Measurements from ENCODE around the gene MVK.
"Not testable (repeated sequence)": the region's sequence is repeated elsewhere in the genome, so short reads cannot be mapped to it uniquely, and the experiment has no call there.

Gene MVK

DNA sequence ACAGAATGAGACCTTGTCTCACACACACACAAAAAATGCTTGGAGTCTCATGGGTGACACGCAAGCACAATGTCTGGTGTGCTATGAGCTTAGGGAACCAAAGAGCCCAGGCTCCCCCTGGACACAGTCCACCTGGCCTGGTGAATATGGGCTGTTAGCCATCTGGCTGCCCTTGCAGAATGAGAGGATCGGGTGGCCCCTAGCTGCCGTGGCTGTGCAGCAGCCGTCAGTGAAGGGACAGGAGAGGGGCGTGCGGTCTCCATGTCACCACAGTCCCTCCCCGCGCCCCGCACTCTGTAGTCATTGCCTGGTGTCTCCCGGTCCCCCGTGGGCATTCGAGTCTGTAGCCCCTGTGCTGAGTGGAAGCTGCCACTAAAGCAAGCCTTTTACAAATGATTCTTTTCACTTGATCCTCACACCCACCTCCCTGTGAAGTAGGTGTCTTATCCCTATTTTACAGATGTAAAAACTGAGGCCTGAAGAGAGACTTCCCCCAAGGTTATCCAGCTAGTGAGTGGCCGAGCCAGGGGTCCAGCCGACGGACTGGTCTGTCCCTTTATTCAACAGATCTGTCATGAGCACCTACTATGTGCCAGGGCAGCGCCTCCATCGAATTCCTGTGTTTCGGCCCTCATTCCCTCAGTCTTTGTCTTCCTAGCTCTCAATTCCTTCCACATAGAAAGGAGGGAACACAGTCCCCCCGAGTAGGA lies 18.8 kb downstream of the MVK start:
- DNase-seq, result no peak

DNA sequence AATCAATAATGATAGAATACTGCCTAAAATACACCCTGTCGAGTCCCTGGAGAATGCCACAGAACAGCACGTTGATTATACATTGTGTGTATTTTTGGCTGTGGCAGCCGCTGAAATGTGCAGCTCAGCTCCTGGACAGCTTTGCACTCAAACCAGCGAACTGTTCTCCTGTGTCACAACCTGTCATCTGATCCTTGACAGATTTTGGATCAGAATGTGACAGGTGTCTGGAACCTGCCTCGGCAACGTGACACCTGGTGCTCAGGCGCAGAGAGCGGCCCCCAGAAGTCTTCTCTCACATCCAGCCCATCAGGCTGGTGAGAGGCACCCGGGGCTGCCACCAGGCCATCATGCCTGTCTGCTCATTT lies 19.3 kb downstream of the MVK start:
- DNase-seq, result no peak

DNA sequence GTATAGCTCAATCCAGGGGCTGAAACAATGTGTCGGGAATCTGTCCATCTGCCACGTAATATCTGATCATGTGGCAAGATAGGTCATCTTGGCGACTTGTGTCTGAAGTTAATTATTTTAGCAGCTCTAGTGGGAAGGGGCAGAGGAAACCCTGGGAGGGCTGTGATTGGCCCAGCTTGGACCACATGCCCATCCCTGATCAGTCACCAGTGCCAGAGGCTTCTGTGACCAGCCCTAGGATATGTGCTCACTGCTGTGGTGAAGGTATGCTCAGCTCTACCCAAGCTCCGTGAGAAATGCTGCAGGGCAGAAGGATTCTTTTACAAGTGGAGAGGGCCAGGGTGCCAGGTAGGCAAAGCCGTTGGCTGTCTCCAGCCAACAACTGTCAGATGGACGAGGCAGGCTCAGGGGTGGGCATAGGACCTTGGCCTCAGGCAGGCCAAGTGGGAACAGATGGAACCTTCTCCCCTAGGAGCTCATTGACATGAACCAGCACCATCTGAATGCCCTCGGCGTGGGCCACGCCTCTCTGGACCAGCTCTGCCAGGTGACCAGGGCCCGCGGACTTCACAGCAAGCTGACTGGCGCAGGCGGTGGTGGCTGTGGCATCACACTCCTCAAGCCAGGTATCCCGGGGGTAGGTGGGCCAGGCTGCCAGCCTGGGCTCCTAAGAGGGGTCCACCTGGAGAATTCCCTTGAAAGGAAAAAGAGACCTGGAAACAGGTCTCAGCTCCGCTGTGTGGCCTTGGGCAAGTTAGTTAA lies 21.1 kb downstream of the MVK start:
- DNase-seq, result no peak

DNA sequence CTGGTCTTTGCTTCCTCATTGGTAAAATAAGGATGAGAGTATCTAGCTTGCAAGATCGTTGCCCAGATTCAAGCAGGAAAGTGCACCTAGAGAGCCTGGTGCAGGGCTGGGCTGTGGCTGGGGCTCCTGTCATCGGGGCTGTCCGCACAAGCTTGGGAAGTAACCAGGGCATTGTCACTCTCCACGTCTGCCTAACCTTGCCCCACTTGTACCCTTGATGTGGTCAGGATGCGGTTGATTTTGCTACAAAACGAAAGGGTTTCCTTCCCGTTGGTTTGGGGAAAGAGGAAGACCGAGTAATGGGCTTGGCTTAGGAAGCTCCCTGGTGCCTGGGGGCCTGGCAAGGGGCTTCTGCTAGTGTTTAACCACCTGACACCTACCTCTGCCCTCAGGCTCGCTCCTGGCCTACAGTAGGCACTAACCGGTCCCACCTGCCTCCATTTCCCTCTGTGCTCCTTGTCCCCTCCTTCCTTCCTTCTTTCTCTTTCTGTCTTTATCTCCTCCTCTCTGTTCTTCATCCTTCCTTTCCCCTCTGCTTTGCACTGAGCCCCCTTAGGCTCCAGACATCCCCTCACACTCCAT lies 21.8 kb downstream of the MVK start:
- no peak for DNase-seq

DNA sequence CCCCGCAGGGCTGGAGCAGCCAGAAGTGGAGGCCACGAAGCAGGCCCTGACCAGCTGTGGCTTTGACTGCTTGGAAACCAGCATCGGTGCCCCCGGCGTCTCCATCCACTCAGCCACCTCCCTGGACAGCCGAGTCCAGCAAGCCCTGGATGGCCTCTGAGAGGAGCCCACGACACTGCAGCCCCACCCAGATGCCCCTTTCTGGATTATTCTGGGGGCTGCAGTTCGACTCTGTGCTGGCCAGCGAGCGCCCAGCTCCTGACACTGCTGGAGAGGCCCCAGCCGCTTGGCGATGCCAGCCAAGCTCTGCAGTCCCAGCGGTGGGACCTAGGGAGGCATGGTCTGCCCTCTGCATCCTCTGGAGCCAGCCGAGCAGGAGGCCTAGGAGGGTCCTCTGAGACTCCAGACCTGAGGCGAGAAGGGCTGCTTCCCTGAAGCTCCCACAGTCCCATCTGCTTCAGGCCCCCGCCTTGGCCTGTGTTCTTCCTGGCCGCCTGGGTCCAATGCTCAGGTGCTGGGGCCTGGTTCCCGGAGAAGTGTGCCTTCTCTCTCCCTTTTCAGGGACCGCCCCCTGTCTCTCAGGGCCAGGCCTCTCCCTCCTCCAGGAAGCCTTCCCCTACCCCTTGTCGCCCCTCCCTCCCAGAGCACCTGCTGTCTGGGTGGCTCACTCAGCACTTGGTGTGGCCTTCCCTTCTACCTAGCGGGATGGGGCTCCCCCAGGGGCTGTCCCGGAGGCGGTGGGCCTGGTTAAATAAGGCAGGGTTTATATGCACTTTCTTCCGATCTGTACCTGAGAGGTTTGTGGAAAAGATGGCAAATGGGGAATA lies 23.0 kb downstream of the MVK start:
- DNase-seq, result no peak

DNA sequence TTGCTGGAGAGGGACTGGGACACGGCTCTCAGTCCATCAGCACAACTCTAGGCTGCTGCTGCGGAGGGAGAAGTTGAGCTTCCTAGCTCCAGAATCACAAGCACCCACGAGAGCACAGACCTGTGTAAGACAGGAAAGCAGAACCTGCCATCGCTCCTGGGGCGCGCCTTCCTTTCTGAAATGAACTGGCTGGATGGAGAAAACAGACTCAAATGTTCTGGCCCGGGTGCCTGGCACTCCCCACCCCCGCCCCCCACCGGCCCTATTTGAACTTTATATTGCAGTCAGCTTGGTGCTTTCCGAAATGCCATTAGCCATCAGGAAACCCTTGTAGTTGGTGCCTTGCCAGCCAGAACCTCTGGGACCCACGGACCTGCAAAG lies 23.8 kb downstream of the MVK start:
- no peak for DNase-seq

DNA sequence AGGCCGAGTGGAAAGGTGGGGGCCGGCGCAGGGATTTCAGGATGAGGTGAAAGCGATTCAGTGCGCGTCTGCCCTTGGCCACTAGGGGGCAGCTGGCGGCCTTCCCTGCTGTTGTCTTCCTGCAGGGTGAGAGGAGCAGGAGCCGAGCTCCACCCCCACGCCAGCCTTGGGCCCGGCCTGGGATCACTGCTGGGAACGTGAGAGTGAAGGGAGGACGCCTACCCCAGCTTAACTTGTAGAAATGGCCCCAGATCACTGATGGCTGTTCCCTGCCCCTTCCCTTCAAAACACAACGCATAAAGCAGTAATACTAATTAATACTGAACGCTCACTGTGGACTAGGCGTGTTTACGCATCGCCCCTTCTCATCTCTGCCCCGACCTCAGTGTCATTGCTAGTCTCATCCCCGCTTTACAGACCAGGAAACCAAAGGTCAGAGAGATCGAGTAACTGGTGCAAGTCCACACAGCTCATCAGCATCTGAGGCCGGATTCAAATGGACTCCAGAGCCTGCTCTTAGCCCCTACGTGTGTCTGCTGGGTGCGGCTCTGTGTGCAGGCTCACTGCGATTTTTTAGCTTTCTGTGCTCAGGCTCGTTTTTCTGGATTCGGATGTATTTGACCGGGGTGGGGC lies 24.3 kb downstream of the MVK start:
- DNase-seq, result peak; percentile 17 to 75

DNA sequence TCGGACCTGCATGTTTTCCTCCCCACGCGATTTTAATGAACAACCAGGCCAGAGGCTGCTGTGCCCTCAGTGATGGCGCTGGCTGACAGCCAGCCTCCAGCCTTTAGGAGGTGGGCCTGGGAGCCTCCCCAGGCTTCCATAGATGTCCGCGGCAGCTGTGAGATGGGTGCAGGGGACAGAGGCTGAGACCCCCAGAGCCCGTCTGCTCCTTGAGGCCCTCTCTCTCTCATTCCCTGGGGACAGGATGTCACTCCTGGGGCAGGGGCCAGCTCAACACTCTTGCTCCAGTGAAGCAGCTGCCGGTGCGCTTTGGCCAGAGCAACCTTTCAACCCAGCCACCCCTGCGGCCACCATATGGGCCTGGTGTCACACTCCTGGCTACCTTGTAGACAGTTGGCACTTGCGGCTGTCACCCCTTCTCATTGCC lies 24.8 kb downstream of the MVK start:
- no peak for DNase-seq

DNA sequence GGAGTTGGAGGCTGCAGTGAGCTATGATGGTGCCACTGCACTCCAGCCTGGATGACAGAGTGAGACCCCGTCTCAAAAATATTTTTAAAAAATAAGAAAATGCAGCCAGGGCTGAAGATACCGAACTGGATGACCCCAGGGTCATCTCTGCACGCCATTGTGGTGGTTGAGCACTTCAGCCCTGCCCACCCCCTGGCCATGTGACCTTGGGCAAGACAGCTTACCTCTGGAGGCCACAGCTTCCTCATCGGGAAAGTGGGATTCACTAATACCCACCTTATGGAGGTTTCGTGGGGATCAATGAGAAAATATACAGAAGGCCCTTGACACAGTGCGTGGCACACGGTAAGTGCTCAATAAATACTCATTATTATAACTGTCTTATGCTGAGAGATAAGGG lies 25.5 kb downstream of the MVK start:
- DNase-seq, result no peak

DNA sequence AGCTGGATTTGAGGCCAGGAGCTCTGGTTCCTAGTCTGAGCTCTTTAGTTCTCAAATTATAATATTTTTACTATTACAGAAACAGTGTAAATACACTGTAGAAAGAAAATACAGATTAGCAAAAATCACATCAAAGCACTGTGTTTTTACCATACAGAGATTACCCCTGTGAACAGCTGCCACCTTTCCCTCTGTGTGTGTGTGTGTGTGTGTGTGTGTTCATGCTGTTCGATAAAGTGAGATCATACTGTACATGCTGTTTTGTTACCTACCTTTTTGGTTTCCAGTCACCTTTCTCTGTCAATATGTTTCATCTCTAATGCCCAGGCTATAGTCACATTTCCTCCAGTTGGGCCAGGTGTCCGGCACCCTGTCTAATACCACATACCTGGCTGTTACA lies 26.9 kb downstream of the MVK start:
- DNase-seq, result no peak

DNA sequence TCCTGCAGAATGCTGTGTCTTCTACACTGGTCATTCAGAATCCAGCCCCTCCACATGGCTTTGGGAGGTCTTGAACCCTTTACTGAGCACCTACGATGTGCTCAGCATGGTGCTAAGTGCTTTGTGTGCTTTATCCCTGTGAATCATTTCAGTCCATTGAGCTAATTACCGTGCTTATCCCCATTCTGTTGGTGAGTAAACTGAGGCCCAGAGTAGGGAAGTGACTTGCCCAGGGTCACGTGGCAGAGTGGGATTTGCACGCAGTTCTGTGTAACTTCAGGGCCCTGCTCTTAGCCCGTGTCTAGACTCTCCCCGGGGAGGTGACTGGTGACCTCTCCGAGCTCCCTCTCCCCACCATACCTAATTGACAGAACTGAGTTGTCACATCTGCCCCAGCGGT lies 27.4 kb downstream of the MVK start:
- DNase-seq, result no peak

DNA sequence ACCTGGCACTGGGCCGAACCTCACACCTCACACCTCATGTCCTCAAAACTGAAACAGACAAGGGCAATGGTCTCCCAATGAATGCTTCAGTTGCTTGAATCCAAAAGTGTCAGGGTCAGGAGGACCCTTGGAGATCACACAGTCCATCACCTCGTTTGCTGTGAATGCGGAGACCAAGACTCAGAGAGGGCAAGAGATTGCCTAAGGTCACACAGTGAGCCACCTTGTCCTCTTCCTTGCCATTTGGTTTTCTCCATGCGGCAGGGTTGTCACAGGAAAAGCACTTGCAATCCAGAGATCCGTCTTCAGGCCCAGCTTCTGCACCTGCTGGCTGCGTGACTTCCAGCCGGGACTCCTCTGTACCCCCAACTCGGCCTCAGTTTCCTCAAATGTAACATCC lies 28.0 kb downstream of the MVK start:
- no peak for DNase-seq

DNA sequence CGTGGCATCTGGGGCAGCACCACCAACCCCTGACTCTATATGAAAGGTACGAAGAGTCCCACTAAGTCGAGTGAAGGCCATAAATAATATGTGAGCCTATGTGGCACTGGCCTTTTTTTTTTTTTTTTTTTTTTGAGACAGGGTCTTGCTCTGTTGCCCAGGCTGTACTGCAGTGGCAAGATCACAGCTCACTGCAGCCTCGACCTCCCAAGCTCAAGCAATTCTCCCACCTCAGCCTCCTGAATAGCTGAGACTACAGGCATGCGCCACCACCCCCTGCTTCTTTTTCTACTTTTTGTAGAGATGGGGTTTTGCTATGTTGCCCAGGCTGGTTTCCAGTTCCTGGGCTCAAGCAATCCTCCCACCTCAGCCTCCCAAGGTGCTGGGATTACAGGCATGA lies 28.5 kb downstream of the MVK start:
- not testable (repeated sequence) for DNase-seq

DNA sequence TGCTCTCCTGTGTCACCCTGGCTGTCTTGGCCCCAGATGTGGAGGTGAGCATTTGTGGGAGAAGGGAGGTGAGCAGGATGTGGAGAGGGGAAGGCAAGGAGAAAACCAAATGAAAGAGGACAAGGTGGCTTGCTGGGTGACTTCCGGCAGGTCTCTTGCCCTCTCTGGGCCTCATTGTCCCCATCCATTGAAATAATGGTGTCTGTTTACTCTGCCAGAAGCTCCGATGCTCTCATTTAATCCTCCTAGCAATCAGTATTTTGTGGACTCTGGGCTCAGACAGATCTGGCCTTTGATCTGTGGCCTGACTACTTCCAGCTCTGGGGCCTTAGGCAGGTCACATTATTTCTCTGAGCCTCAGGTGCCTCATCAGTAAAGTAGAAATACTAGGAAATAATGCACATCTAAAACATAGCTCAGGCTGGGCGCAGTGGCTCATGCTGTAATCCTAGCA lies 30.6 kb downstream of the MVK start:
- no peak for DNase-seq

DNA sequence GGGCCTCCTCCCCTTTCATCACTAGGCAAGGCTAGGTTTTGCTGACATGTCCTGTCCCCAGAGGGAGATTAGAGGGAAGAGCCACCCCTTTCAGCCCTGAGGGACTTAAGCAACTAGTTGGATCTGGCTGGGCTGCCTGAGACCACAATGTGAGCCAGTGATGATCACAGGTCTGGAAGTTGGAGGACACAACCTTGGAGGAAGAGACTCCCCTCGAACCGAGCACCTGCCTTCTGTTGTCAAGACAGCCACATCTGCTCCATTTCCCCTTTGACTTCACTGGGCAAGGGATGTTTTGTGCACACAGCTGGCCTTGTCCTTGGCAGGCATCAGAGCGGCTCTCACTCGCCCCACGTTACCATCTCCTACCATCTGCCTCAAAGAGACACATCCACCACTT lies 31.4 kb downstream of the MVK start:
- no peak for DNase-seq

DNA sequence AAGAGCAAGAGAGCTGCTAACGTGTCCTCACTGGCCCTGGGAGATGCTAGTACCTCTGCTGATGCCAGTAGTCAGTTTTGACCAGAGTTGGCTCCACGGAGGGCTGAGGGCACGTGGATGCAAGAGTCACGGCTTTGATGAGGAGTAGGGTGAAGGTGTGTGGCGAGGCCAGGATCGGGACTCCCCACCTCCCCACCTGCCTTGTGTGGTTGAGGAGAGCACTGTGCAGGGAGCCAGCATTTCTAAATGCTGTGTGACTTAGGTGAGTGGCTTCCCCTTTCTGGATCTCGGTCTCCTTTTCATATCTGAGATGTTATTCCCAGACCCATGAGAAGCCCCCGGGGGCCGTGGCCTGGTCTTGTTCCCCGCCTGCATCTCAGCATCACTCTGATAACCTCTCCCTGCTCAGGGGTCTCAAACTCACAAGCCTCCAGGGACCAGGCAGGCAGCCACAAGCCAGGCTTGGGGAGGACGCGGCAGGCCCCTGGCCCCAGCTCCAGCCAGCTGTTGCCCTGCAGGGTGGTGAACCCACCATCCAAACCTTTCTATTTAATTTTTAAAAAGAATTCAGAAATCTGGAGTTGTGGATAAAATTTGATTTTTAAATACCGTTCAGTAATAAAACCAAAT lies 32.1 kb downstream of the MVK start:
- no peak for DNase-seq

DNA sequence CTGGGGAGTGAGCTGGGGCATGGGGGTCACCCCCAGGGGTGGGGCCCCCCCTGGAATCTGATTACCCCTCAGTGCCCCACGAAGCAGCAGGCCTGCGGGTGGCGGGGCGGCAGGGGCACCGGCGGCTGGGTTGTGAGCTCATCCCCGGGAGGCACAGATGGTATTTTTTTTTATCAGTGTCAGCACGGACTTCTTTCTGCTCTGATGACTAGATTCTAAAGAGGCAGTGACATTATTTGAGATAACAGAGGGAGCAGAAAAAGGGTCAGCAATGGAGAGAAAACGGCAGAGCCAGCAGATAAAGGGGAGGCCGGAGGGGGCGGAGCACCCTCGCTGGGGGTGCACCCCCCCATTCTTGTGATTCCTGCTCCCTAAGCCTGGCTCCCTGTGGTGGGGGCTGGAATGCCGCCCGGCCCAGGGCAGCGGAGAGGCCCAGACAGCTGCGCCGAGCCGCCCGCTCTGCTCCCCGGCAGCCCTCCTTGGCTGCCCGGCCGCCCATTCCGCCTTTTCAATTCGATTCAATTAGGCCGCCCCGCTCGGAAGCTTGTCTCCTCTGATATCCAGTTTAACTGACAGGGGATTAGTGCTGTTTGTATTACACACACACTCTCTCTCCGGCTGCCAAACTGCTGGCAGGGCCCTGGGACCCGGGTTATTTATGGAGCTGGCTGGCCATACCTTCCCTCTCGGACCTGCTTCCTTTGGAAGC lies 32.9 kb downstream of the MVK start:
- DNase-seq, result no peak

DNA sequence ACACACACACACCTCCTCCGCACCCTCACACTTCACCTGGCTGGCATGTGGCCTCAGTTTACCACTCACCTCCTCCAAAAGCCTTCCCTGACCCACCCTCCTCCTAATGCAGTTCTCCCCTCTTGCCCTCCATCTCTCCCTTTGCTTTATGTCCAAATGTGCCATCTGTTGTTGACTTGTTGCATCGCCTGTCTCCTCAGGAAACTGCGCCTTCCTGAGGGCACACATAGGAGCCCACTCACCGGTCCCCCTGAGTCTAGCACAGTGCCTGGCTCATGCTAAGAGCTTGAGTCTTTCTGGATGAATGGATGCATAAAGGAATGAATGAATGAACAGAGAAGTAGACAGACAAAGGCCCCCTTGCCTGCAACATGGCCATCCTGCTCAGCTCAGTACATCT lies 34.0 kb downstream of the MVK start:
- DNase-seq, result no peak

DNA sequence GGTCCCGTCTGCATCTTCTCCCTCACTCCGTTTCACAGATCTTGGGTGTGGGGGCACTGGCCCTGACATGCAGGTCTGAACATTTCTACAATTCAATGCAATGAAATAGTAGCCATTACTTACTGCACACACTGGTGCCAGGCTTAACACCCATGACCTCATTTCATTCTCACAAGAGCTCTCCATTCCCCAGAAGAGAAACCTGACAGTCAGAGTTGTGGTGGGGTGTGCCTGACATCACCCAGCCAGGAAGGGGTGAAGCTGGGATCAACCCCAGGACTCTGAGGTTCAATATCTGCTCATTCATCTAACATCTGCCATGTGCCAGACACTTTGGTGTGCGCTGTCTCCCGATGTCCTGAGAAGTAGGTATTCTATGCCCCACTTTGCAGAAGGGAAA lies 34.7 kb downstream of the MVK start:
- no peak for DNase-seq

DNA sequence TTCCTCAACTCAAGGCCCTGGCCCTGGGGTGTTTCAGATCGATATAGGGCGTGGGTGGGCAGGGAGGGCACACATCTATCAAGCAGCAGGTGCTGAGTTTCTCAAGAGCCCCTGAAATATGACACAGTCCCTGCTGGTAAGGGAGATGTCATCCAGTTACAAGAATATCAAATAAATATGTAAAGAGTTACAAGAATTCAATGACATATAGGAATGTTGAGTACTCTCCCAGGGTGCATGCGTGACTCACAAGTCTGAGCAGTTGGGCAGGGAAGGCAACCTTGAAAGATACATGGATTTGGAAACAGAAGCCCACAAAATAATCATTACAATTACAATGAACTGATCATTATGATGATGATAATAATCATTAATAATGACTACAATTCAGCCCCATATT lies 35.2 kb downstream of the MVK start:
- no peak for DNase-seq

DNA sequence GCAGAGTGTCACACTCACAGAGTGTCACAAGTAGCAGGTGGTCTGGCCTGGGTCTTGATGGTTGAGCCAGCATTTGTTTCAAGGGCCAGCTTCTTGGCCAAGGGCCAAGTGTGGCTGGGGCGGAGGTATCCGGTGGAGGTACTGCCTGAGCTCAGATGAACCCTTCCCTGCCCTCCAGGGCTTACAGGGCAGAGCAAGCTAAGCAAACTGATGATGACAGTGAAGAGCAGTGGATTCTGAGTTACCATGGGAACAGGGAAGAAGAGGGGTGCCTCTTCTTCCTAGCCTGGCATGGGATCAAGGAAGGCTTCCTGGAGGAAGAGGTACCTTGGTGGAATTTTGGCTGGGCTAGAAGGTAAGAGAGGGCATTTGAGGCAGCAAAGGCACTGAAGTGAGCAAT lies 35.7 kb downstream of the MVK start:
- DNase-seq, result no peak

DNA sequence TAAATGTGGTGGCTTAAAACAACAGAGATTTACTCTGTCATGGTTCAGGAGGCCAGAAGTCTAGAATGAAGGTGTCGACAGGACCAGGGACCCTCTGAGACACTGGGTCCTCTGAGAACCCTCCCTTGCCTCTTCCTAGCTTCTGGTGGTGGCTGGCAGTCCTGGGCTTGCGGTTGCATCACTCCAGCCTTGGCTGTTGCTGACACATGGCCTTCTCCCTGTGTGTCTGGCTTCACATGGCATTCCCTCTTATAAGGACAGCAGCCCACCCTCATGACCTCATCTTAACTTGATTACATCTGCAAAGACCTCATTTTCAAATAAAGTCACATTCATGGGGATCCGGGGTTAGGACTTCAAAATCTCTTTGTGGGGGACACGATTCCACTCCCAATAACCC lies 36.9 kb downstream of the MVK start:
- DNase-seq, result no peak

All from SW 1271 (cell line).